Hippocampal formation (tissue), 2 donors: ENCODE results near the gene NTRK3.

Source experiments
- DNase-seq, 2 donors: peaks; one replicate each; lab custom pipeline; 2025; lab: John Stamatoyannopoulos, UW

The NTRK3 gene

DNA sequence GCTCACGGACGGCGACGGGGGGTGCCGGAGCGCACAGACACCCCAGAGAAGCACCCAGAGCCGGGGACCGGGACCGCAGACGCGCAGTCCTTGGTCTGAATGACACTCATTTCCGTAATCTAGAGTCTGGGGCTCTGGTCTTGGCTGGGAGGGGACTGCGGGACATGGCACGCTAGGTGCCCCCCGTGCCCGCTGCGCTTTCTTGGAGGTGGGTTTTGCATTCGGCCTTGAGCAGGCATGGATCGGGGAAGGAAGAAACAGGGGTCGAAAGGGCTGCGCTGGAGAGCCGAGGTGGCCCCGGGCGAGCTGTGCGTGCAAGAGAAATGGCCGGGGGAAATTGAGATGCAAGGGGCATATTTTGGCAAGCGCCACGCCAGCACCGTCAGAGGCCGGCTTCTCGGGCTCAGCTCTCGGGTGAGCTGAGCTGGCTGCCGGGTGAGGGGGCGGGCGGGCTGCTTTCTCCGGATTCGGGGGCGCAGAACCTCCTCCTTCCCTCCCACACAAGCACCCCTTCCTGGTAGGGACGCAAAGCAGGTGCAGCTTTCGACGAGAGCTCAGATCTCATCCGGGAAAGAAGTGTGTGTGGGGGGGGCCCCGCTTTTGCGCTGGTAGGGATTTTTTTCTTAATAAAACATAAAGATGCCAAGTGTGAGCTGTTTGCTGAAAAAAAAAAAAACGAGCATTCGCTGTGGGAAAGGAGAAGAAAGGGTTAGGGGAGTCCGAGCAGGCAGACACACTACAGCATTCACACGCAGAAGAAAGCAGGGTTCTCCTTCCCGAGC is 963 bp upstream of the NTRK3 start:
- peak; percentile 28 to 39 for DNase-seq

DNA sequence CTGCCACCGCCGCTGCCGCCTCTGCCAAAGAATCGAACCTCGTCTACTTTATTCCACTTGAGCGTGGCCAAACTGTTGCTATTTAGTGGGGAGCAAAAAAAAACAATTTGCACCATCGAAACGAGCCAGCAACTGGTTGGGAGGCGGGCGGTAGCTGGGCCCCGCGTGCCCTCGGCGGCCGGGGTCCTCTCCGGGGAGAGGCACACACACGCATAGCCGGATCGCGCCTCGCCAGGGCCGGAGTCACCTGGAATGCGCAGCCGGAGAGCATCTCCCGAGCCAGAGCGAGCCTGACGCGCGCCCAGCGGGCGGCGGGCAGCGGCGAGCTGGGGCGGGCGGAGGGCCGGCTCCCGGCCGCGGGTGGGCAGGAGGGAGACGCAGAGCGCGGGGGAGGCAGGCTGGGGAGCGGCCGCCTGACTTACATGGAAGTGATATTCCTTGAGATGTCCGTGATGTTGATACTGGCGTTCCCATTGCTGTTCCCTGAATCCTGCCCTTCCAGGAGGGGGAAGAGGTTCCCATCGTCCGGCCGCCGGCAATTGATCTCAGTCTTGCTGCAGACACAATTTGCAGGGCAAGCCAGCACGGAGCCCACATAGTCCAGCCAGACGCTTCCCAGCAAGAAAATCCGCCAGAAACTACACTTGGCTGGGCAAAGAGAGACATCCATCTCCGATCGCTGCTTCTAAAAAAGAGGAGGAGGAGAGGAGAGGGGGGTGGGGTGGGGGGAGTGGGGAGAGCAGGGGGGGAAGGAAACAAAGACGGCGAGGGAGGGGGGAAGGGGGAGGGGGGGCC is 858 bp downstream of the NTRK3 start:
- DNase-seq: no peak

DNA sequence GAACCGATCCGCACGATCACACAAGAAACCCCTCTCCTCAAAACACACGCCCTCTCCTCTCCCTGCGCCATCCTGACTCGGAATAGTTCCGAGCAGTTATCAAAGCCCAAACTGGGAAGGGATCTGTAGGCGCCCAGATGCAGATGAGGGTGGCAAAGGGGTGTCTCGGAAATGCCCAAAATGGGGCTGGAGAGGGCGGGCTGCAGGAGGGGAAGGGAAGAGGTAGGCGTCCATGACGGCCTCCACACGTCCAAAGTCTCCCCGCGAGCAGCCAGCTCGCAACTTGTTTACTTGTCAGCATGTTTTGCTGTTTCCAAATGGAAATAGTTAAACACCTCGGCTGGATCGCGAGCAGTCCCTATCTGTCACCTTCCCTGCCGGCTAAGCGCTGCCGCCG is 1.5 kb downstream of the NTRK3 start:
- DNase-seq: no peak

DNA sequence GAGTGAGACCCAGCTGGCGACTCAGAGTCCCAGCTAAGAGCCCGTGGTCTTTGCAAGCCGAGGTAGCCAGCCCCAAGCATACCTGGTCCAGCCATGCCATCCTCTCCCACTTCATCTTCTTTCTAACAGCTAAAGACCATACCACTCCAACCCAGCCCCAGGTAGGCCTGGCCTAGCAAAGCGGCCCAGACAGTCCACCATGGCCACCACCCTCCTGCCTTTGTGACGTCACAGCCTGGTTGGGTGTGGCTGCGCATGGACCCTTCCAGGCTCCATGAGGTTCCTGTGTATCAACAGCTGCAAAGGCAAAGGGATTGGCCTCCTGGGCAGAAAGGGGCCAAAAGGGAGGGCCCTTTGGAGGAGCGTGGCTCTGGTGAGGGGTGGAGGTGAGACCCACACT is 4.1 kb downstream of the NTRK3 start:
- DNase-seq: no peak

DNA sequence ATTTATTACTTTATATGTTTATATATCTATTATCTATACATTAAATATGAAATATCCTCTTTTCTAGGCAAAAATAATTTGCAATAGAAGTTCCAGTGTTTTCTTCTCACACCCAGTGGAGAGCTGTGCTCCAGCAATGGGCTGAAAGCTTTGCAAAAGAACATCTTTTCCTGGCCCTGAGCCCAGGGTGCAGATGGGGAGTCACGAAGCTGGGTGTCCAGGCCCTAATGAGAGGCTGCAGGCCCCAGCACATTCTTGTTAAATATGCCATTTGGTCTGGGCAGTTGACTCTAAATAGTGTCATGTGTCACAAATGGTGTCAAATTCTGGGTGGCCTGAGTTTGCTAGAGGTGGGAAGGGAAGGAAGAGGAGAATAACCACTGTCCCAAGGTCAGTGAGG is 5.7 kb downstream of the NTRK3 start:
- no peak for DNase-seq

DNA sequence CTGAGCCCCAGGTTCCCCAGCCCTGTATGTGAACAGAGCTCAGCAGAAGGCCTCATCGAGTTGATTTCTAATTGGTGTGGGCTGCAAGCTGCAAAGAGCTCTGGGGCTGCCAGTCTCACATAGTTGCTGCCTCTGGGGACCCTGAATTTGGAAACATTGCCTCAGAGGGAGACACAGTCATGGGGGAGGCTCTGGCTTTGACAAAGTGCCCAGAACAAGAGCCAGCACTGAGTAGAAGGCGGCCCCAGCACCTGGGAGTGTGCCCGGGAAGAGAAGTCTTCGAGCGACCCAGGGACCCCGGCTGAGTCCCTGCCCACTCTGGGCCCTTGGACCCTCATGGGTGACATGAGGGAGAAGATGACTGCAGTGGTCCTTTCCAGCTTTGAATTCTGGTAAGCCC is 7.3 kb downstream of the NTRK3 start:
- DNase-seq: no peak

DNA sequence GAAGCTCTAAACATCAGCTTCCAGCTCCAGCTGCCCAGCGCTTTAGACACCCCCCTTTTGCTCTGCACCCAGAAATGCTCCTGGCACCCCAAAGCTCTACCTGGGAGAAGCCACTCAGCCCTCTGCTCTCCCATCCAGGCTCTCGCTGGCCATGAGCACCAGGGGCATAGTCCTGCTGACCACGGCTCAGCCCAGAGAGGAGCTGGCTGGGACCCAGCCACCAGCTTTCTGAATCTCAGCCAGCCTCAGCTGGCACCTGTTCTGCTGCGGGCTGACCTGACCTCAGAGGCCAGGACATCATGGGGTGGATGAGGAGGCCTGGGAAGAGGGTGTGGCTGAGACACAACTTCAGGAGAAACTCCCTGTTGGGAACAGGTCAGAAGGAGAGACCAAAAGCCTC is 8.6 kb downstream of the NTRK3 start:
- no peak for DNase-seq

DNA sequence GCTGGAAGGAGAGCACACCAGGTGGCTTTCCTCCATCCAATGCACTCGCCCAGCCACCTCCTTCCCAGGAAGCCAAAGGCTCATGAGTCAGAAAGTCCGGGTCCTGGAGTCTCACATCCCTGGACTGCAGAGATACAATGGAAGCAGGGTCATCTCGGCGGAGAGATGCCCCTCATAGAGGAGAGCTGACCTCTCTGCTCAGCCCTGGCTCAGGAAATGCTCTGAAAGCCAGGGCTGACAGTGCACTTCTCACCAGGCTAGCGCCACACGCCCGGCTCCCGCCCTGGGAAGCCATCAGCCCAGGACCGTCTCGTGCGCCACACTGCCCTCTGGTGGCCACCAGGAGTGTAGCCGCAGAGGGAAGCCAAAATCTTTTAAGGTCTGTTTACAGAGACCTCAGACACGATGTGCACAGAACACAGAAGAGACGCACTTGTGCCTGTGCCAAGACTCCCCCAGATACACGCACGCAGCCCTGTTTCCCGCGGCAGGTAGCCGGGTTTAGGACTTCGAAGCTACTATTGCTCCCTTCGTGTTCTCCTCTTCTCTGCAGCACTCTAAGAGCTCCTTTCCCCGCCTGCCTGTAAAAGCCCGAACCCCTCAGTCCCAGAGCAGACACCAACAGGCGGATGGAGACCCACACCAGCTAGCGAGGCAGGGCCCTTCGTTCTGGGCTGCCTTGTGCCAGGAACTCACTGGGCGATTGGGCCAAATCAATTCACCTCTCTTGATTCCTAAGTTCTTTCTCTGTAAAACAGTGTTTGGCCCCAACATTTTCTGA is 9.7 kb downstream of the NTRK3 start:
- peak; percentile 68 to 70 for DNase-seq

DNA sequence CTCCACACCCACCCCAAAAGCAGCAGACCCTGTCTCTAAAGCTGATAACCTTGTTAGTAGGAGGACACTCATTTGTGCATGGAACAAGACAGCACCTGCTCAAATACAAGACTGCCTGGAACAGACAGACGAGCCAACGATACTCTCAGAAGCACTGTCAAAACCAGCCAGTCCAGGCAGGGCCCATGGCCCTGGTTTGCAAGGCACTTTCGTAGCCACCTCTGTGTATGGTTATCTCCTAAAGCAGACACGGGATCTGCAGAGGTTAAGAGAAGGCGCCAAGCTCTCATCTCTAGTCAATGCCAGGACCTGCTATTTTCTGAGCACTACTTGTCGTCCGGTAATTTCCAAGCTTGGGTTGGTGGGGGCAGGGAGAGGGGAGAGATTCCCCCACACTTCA is 10.5 kb downstream of the NTRK3 start:
- no peak for DNase-seq

DNA sequence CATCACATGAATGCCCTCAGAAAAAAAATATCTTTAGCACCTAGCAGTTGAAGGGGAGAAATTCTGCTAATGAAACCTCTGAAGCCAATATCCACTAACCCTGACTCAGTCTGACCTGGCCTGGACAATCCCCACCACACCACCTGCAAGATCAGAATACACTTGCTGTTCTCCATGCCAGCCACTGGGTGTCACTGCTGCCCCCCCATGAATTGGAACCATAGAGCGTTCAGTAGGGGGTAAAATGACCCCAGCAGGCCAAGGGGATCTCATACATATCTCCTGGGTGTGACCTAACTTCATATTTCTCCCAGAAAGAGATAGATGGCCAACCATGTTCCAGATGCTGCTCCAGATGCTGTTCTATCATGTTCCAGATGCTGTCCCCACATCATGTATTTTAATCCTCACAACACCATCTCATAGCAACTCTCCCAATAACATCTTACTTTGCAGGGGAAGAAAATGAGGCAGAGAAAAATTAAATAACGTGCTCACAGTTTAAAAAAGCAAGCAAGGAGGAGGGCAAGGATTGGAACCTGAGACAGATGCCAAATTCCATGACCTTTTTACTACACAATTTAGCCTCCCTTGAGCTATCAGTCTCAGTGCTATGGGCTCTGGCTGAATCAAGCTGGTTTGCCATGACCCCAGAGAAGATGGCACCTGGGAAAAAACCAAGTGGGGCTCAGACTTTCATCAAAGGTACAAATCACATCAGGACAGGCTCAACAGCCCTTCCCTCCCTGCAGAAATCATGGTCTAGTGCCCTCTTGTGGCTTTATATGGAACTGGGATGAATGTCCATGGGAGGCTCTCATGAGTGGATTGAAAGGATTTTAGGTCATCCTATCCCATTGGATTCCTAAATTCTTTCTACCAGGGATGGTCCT is 12.4 kb downstream of the NTRK3 start:
- DNase-seq: no peak

DNA sequence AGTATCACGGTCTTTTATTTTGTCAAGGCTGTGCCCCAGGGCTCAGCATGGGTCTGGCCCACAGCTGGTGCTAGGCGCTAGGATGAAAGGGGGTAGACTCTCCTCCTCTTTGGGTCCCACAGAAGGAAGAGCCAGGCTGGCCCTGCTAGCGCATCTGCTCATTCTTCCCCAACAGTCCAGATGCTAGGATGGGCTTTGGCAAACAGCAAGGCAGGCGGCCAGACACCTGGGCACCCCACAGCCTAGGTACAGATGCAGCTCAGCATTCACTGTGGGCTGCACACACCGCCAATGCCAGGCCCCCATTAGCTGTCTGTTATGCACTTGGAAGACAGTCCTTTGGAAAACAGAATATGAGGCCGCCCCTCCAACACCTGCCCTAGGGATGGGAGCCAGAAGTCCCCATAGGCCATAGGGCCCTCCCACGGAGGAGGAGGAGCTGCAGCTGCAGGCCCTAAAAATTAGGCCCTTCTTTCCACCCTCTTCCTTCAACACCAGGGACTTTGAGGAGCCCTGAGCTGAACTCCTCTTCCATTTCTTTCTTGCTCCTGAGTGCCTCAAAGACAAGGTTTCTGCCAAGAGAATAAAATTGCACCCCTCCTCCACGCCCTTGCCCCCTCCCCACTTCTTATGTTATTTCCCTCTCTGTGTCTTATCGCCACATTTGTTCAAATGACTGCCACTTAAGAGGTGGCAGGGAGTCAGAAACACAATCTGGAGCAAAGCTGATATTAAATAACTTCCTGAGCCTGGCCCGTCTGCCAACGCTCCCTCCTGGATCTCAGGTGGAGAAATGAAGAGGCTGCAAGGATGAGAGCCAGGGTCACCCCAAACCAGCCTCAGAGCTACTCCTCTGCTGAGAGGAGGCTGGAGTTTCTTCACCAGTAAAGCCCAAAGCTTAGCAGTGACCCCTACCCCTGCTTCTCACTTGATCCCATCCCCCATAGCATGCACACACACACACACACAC is 13.7 kb downstream of the NTRK3 start:
- no peak for DNase-seq

DNA sequence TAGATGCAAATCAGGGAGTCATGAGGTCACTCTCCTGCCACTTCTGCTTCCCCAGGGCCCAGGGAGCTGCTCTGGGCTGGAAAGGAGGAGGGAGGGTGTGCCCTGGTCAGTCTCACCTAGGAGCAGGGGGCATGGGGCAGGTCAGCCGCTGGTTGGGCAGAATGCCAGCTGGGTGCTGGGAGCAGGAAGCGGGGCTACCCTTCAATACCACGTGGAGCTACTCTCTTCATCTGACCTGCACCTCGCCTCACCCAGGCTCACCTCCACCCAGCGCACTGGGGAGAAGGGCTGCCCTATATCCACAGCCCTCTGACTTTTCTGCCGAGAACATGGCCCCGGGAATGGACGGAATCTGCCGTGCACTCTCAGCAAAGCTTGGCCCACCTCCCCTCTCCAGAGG is 15.1 kb downstream of the NTRK3 start:
- DNase-seq: no peak

DNA sequence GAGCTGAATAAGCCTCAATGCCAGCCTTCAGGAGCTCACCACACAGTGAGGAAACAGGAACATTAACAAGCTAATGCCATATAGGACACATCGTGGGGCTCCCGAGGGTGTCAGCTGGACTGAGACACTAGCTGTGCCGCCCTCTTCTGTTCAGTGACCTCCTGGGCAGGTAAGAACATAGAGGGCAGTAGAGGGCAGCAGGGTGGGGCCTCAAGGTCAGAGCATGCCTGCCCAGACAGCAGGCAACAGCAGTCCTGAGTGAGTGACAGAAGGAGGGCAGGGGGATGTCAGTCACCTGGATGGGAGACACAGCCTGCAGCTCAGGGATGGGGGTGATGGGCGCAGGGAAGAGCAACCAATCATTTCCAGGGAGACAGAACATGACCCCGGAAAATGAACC is 15.5 kb downstream of the NTRK3 start:
- no peak for DNase-seq

DNA sequence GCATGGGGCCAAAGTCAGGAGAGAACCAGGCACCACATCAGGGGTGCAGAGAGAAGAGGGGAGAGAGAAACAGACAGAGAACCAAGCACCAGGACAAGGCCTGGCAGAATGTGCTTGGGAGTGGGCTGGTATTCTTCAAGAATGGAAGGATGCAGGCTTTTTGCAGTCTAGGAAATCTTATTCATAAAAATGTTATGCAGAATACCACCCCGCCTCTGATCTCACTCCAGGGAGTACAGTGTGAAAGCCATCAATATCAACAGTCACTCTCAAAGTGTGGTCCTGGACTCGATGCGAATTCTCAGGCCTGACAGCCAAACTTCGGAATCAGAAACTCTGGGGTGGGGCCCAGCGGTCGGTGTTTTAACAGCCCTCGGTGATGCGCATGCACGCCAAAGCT is 16.9 kb downstream of the NTRK3 start:
- no peak for DNase-seq

DNA sequence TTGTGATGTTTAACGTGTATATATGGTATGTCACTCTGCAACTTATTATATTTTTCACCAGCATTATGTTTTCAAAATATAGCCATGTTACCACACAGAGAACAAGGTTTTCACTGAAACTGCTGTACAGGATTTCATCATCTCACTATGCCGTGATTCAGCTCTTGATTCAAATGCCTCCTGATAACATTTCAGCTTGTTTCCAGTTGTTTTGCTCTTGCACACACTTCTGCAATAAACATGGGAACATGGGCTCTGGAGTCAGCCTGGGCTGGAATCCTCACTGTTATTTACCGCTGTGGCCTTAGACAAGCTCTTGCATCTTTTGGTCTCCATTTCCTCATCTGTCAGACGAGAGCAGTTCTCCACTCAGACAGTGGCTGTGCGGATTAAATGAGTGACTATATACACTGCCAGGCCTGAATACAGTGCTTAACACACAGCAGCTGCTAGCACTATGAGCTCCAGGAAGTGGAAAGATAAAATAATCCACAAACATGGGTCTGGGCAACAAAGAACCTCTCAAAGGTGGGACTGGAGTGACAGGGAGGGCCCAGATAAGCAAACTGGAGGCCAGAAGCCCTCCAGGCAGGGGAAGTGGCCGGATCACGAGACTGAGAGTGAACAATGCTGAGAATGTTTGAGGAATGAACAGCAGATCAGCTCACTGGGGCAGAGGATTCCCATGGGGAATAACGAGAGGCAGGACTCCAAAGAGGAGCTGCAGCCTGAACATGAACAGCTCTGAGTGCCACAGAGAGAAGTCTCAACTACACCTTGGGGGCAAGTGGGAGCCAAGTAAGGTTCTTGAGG is 17.7 kb downstream of the NTRK3 start:
- no peak for DNase-seq

DNA sequence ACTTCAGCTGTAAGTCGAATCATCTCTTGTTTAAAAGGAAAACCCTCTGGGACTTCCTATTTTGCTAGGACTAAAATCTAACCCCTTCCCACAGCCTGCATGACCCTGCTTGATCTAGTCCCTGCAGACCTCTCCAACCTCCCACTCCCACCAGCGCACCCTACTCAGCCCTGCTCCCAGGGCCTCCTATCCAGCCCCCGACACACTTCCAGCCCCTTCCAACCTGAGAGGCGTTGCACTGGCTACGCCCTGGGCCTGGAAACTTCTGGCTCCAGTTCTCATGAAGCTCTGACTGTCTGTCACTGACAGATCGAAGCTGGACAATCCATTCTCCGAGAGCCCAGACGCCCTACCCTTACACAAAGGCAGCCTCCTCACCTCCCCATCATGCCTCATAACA is 21.8 kb downstream of the NTRK3 start:
- no peak for DNase-seq

DNA sequence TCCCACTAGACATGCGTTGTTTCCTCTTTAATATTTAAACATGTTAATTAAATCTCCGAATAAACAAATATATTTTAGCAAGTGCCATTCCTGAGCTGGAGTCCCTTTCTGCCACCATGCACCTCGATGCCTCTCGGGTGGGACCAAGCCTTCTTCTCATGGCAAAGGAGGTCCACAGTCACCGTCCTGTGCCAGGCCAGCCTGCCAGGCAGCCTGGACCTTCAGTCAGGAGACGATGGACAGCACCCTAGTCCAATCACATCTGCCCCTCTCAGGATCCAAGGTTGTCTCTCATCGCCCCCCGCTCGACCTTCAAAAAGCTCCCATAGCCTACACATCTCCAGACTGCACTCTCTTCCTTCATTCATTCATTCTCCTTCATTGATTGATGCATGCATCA is 22.6 kb downstream of the NTRK3 start:
- no peak for DNase-seq

DNA sequence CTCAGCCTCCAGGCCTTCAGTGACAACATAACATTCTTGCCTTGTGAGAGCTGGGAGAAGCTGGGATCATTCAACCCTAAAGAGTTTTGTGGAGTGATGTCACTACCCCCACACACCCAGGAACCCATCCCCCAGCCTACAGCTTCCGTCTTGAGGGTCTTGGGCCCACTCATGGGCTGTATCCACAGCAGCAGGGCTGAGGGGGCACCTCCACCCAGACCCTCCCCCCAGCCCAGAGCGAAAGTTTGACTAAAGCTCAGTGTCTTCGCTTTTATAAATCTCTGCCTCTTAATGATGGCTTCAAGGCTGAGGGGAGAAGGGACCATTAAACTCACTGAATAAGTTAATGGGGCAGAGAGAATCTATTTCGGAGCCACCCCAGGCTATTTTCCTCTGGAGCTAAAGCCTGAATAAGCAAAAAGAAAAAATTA is 23.8 kb downstream of the NTRK3 start:
- no peak for DNase-seq

DNA sequence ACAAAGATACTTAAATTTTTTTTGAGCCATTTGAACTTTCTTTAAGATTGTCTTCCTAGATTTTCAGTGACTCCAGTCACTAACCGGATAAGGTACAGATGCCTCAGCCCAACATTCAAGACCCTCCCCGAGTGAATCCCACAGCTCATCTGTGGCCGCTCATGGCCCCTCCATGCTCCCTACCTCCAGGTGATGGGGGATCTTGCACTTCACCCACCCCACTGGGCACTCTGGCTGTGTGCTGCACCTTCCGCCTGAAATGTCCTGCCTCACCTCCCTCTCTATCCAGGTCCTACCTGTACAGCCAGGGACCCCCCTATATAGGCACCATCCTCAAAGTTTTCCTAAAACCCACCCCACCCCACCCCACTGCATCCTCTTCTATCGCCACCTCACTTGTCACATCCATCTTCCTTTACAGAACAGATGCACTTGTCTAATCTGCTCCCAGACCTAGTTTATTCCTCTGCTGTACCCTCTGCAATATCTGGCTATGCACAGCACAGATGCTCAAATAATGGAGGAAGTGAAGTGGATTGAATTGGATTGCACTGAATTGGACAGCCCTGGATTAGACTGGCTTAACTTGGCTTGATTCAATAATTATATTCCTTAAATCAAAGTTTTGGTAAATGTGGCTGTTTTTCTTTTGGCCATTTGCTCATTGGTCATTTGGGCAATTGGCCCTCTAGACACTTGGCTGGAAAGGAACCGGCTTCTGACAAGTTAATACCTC is 24.5 kb downstream of the NTRK3 start:
- DNase-seq: no peak
